Natural killer cell treated with Interleukin-12 subunit alpha and Interleukin-12 subunit beta and Interleukin-15 and Interleukin-18, amount 100 ng/mL, for 72 hours (primary cell): Measurements from ENCODE around the gene E2F4. TPM values are rescaled to one million over a fixed set of nuclear protein-coding genes. Genes with fewer than 3 reads are reported as not detected.

Experiments
- ATAC-seq, 2 donors: fragments of 150-1000 bp; cut with Tn5 transposase in 1 of 2; sonication (Bioruptor Pico), chemical (Tn5 transposase) in 1 of 2; 2 replicates each; pipeline ENCODE4 v1.10.0; 2021
- DNase-seq: peaks from one replicate; pipeline ENCODE4 v3.0.0; 2022; ENCODE audit warnings: low spot score
- H3K27ac Mint-ChIP-seq, 2 donors: 1 replicate in 1 of 2; 2 replicates in 1 of 2; pipeline ENCODE4 v1.8.0; 2022; ENCODE audit warnings: mixed read lengths in 2 of 2, mild to moderate bottlenecking in 1 of 2, moderate library complexity in 1 of 2
- H3K27me3 Mint-ChIP-seq, 2 donors: 1 replicate in 1 of 2; 2 replicates in 1 of 2; pipeline ENCODE4 v1.8.0; 2022; ENCODE audit warnings: mixed read lengths in 2 of 2
- H3K36me3 Mint-ChIP-seq: one replicate; pipeline ENCODE4 v1.8.0; 2022; ENCODE audit warnings: mixed read lengths
- H3K4me1 Mint-ChIP-seq, 2 donors: 1 replicate in 1 of 2; 2 replicates in 1 of 2; pipeline ENCODE4 v1.8.0; 2022; ENCODE audit warnings: low read depth in 2 of 2, mixed read lengths in 2 of 2, mild to moderate bottlenecking in 1 of 2
- H3K4me3 Mint-ChIP-seq: one replicate; pipeline ENCODE4 v1.8.0; 2022; ENCODE audit warnings: mixed read lengths
- H3K9me3 Mint-ChIP-seq: 2 replicates; pipeline ENCODE4 v1.8.0; 2022; ENCODE audit warnings: mixed read lengths
- total RNA-seq, 2 donors: library from RNA; stranded (reverse); gene quantifications; one replicate each; pipeline ENCODE4 v1.2.3, GENCODE V29; 2022

Gene E2F4
- total RNA-seq, 2 donors from 2014 or later = 110 to 188 TPM

GRCh38 chr16:67151431-67152097, 40.4 kb upstream of the E2F4 start:
- Mint-ChIP-seq H3K27me3 (peaks cover 7 to 12% of the 10 kb centered on the region in 2 donors), H3K9me3 (no peaks in the 10 kb centered on the region), H3K4me3 (peak overlapping the region; percentile 60), H3K27ac (no peak overlapping the region), H3K4me1 (peaks cover 8 to 22% of the 10 kb centered on the region in 2 donors), H3K36me3 (peaks cover 5% of the 10 kb centered on the region)
- ATAC-seq (no peak), DNase-seq (no peak)

- Mint-ChIP-seq H3K4me1 (peaks cover 29 to 42% of the 10 kb centered on the region in 2 donors), H3K36me3 (no peaks in the 10 kb centered on the region), H3K4me3 (peak overlapping the region; percentile 44), H3K27me3 (peaks cover 7 to 12% of the 10 kb centered on the region in 2 donors), H3K27ac (no peak overlapping the region), H3K9me3 (no peaks in the 10 kb centered on the region)
- no peak for ATAC-seq
- DNase-seq = no peak
These were observed 37.2 kb upstream of the E2F4 start for GRCh38 chr16:67154578-67155294.

- Mint-ChIP-seq H3K4me3 (peak overlapping the region; percentile 44), H3K27ac (no peak overlapping the region), H3K4me1 (peaks cover 29 to 42% of the 10 kb centered on the region in 2 donors), H3K36me3 (no peaks in the 10 kb centered on the region), H3K9me3 (no peaks in the 10 kb centered on the region), H3K27me3 (peaks cover 7 to 12% of the 10 kb centered on the region in 2 donors)
- peak; percentile 78 for DNase-seq
- peak; percentile 60 to 64 for ATAC-seq
These were observed 36.4 kb upstream of the E2F4 start for GRCh38 chr16:67155295-67156142.

- Mint-ChIP-seq H3K27ac (no peak overlapping the region), H3K9me3 (no peaks in the 10 kb centered on the region), H3K4me3 (no peak overlapping the region), H3K27me3 (peaks cover 7 to 11% of the 10 kb centered on the region in 2 donors), H3K36me3 (no peaks in the 10 kb centered on the region), H3K4me1 (peaks cover 34 to 48% of the 10 kb centered on the region in 2 donors)
- DNase-seq (no peak), ATAC-seq (no peak)
These were observed 35.7 kb upstream of the E2F4 start for GRCh38 chr16:67156143-67156844.

- DNase-seq (no peak), ATAC-seq (no peak)
- no peaks in the 10 kb centered on the region for H3K9me3 Mint-ChIP-seq
- no peaks in the 10 kb centered on the region for H3K36me3 Mint-ChIP-seq
- H3K27ac Mint-ChIP-seq = peak overlapping the region; percentile 98 to 99
- peaks cover 34 to 50% of the 10 kb centered on the region in 2 donors for H3K4me1 Mint-ChIP-seq
- peaks cover 7 to 9% of the 10 kb centered on the region in 2 donors for H3K27me3 Mint-ChIP-seq
- H3K4me3 Mint-ChIP-seq = peak overlapping the region; percentile 92
These were observed 34.7 kb upstream of the E2F4 start for GRCh38 chr16:67157106-67157748.

GRCh38 chr16:67157892-67158635, 33.9 kb upstream of the E2F4 start:
- Mint-ChIP-seq H3K27me3 (peaks cover 1 to 6% of the 10 kb centered on the region in 2 donors), H3K4me1 (peaks cover 30 to 46% of the 10 kb centered on the region in 2 donors), H3K27ac (peak overlapping the region; percentile 98 to 99), H3K36me3 (no peaks in the 10 kb centered on the region), H3K9me3 (no peaks in the 10 kb centered on the region), H3K4me3 (peak overlapping the region; percentile 92)
- DNase-seq = no peak
- no peak for ATAC-seq

- peaks cover 0 to 4% of the 10 kb centered on the region in 2 donors for H3K27me3 Mint-ChIP-seq
- peaks cover 27 to 40% of the 10 kb centered on the region in 2 donors for H3K4me1 Mint-ChIP-seq
- peak overlapping the region; percentile 92 for H3K4me3 Mint-ChIP-seq
- ATAC-seq = peak; percentile 65 to 79
- H3K9me3 Mint-ChIP-seq = no peaks in the 10 kb centered on the region
- DNase-seq = peak; percentile 93
- H3K27ac Mint-ChIP-seq = peak overlapping the region; percentile 98 to 99
- H3K36me3 Mint-ChIP-seq = no peaks in the 10 kb centered on the region
These were observed 33.0 kb upstream of the E2F4 start for GRCh38 chr16:67158637-67159600.

- no peak for ATAC-seq
- H3K4me3 Mint-ChIP-seq = no peak overlapping the region
- DNase-seq = no peak
- H3K36me3 Mint-ChIP-seq = no peaks in the 10 kb centered on the region
- H3K27ac Mint-ChIP-seq = no peak overlapping the region
- peaks cover 27 to 45% of the 10 kb centered on the region in 2 donors for H3K4me1 Mint-ChIP-seq
- no peaks in the 10 kb centered on the region for H3K9me3 Mint-ChIP-seq
- H3K27me3 Mint-ChIP-seq = peaks cover 5 to 9% of the 10 kb centered on the region in 2 donors
These were observed 30.3 kb upstream of the E2F4 start for GRCh38 chr16:67161595-67162058.

- no peak overlapping the region for H3K27ac Mint-ChIP-seq
- H3K27me3 Mint-ChIP-seq = peaks cover 9 to 12% of the 10 kb centered on the region in 2 donors
- no peaks in the 10 kb centered on the region for H3K36me3 Mint-ChIP-seq
- H3K9me3 Mint-ChIP-seq = no peaks in the 10 kb centered on the region
- H3K4me3 Mint-ChIP-seq = no peak overlapping the region
- no peak for ATAC-seq
- no peak for DNase-seq
- peaks cover 18 to 36% of the 10 kb centered on the region in 2 donors for H3K4me1 Mint-ChIP-seq
These were observed 29.3 kb upstream of the E2F4 start for GRCh38 chr16:67162506-67163163.

GRCh38 chr16:67163164-67163998, 28.6 kb upstream of the E2F4 start:
- Mint-ChIP-seq H3K4me3 (peak overlapping the region; percentile 44), H3K4me1 (peaks cover 11 to 29% of the 10 kb centered on the region in 2 donors), H3K9me3 (no peaks in the 10 kb centered on the region), H3K27ac (no peak overlapping the region), H3K36me3 (no peaks in the 10 kb centered on the region), H3K27me3 (peaks cover 14 to 15% of the 10 kb centered on the region in 2 donors)
- ATAC-seq (no peak), DNase-seq (no peak)
